Ectodermal cell (in vitro differentiated cells): Measurements from ENCODE around the gene SLC25A33.
A peak's percentile ranks its signal among the peaks of the same experiment; 100 is the strongest.

Experiments used
- H3K27ac ChIP-seq: 2 replicates; pipeline ENCODE4 v1.7.0; 2013; ENCODE audit warnings: mild to moderate bottlenecking, low read depth, low read length; ENCODE audit not compliant: insufficient read depth, poor library complexity, severe bottlenecking
- H3K27me3 ChIP-seq: 2 replicates; pipeline ENCODE4 v1.7.0; 2013; ENCODE audit warnings: mild to moderate bottlenecking, low read length; ENCODE audit not compliant: insufficient read depth, control insufficient read depth, poor library complexity, severe bottlenecking
- H3K36me3 ChIP-seq: one replicate; pipeline ENCODE4 v1.7.0; 2013; ENCODE audit warnings: low read length; ENCODE audit not compliant: control insufficient read depth, insufficient read depth
- H3K4me1 ChIP-seq: one replicate; pipeline ENCODE4 v1.7.0; 2013; ENCODE audit warnings: low read length; ENCODE audit not compliant: control insufficient read depth, insufficient read depth
- H3K4me3 ChIP-seq: 2 replicates; pipeline ENCODE4 v1.7.0; 2013; ENCODE audit warnings: low read depth, low read length, control low read depth; ENCODE audit not compliant: insufficient read depth
- H3K9me3 ChIP-seq: 2 replicates; pipeline ENCODE4 v1.7.0; 2013; ENCODE audit warnings: mild to moderate bottlenecking, low read length, moderate library complexity; ENCODE audit not compliant: control insufficient read depth
- WGBS, 2 experiments: methylation state at CpG; one replicate each; pipeline ENCODE4 v1.1.7; 2013; ENCODE audit warnings: missing lambda C conversion rate in 2 of 2; 5-methylcytosine and 5-hydroxymethylcytosine counted together

Gene SLC25A33

DNA sequence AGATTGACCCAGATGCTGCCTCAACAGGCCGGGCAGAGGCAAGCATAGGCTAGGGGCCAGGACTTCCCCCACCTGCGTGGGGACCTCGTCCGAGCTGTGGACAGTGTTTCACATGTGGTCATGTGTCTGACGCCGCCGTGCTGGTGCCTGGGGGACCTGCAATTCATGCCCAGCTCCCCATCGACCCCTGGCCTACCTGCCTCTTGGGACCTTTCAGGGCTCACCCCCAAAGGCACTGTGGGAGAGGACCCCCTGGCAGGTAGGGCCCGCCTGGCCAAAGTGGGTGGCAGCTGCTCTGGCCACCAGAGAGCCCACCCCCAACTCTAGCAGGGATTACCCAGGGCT, 53.9 kb downstream of the SLC25A33 start:
- Histone ChIP-seq H3K4me3 (peak overlapping the region; percentile 3), H3K4me1 (peaks cover 46% of the 10 kb centered on the region), H3K27ac (peak overlapping the region; percentile 52), H3K9me3 (no peaks in the 10 kb centered on the region), H3K36me3 (peaks cover 4% of the 10 kb centered on the region), H3K27me3 (no peaks in the 10 kb centered on the region)
- 70 to 73% methylated on average over 9 of the region's 9 CpGs for WGBS, 2 experiments

GRCh38 chr1:9593492-9594465, 54.5 kb downstream of the SLC25A33 start:
- H3K4me3 ChIP-seq: no peak overlapping the region
- peaks cover 4% of the 10 kb centered on the region for H3K36me3 ChIP-seq
- WGBS, 2 experiments: 72 to 76% methylated on average over 25 of the region's 25 CpGs
- peaks cover 46% of the 10 kb centered on the region for H3K4me1 ChIP-seq
- H3K27me3 ChIP-seq: no peaks in the 10 kb centered on the region
- H3K9me3 ChIP-seq: no peaks in the 10 kb centered on the region
- peak overlapping the region; percentile 75 for H3K27ac ChIP-seq

DNA sequence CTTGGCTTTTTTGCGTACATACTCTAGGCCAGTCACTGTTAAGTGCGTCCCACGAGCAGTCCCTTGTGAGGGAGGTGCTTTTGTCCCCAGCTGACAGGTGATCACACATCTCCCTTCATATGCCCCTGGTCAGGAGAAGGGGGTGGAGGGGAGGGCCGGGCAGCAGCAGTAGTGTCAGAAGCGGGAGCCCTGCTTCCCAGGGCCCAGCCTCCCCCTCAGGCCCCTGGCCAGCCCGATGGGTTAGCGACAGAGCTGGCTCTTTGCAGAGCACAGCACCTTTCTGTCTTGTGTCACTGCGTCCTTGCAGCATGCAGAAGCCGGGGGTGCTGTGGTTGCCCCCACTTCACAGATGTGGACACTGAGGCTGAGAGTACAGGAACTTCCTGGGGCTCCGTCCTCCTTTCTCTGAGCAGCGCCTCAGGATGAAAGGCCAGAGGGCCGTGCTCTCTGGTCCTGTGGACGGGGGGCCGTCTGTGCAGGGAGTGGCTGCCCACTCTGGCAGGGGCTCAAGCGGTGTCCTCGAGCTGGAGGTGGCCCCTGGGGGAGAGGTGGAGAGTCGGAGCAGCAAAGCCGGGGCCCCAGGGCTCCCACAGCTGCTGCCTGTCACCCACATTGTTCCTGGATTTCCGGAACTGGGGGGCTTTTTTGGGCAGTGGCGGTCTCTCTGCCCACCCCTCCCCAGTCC, 55.3 kb downstream of the SLC25A33 start:
- Histone ChIP-seq H3K27ac (no peak overlapping the region), H3K9me3 (no peaks in the 10 kb centered on the region), H3K4me3 (no peak overlapping the region), H3K36me3 (peaks cover 4% of the 10 kb centered on the region), H3K4me1 (peaks cover 45% of the 10 kb centered on the region), H3K27me3 (no peaks in the 10 kb centered on the region)
- 91 to 92% methylated on average over 20 of the region's 20 CpGs for WGBS, 2 experiments

- H3K4me3 ChIP-seq: no peak overlapping the region
- H3K36me3 ChIP-seq: peaks cover 4% of the 10 kb centered on the region
- H3K27me3 ChIP-seq: no peaks in the 10 kb centered on the region
- WGBS, 2 experiments: 84 to 85% methylated on average over 17 of the region's 17 CpGs
- no peaks in the 10 kb centered on the region for H3K9me3 ChIP-seq
- H3K27ac ChIP-seq: no peak overlapping the region
- peaks cover 37% of the 10 kb centered on the region for H3K4me1 ChIP-seq
These were observed 56.1 kb downstream of the SLC25A33 start for GRCh38 chr1:9595156-9595967.

DNA sequence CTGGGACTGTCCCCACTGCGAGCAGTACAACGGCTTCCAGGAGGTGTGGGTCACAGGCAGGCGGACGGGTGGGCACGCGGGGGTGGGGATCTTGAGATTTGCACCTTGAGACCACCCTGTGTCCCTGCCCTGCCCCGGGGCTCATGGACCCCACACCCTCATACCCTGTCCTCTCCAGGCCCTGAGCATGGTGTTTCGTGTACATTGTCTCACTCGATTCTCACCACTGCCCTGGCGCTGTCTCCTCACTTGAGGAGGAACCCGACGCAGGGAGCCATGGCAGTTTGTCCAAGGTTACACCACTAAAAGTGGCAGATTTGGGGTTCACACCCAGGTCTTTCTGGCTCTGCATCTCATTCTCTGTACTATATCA, 56.7 kb downstream of the SLC25A33 start:
- 94 to 97% methylated on average over 12 of the region's 12 CpGs for WGBS, 2 experiments
- peaks cover 4% of the 10 kb centered on the region for H3K36me3 ChIP-seq
- no peak overlapping the region for H3K4me3 ChIP-seq
- H3K27ac ChIP-seq: no peak overlapping the region
- H3K4me1 ChIP-seq: peaks cover 36% of the 10 kb centered on the region
- no peaks in the 10 kb centered on the region for H3K27me3 ChIP-seq
- H3K9me3 ChIP-seq: no peaks in the 10 kb centered on the region

- H3K36me3 ChIP-seq: peaks cover 4% of the 10 kb centered on the region
- no peaks in the 10 kb centered on the region for H3K27me3 ChIP-seq
- H3K4me3 ChIP-seq: no peak overlapping the region
- no peak overlapping the region for H3K27ac ChIP-seq
- WGBS, 2 experiments: 96% methylated on average over 27 of the region's 27 CpGs
- peaks cover 31% of the 10 kb centered on the region for H3K4me1 ChIP-seq
- H3K9me3 ChIP-seq: no peaks in the 10 kb centered on the region
These were observed 57.3 kb downstream of the SLC25A33 start for GRCh38 chr1:9596415-9597123.

GRCh38 chr1:9597361-9598315, 58.4 kb downstream of the SLC25A33 start:
- Histone ChIP-seq H3K9me3 (no peaks in the 10 kb centered on the region), H3K27me3 (no peaks in the 10 kb centered on the region), H3K27ac (no peak overlapping the region), H3K36me3 (peaks cover 13% of the 10 kb centered on the region), H3K4me3 (no peak overlapping the region), H3K4me1 (peaks cover 24% of the 10 kb centered on the region)
- WGBS, 2 experiments: 92 to 94% methylated on average over 14 of the region's 14 CpGs

- Histone ChIP-seq H3K4me1 (peaks cover 17% of the 10 kb centered on the region), H3K27me3 (no peaks in the 10 kb centered on the region), H3K27ac (no peak overlapping the region), H3K4me3 (no peak overlapping the region), H3K9me3 (no peaks in the 10 kb centered on the region), H3K36me3 (peaks cover 14% of the 10 kb centered on the region)
- WGBS, 2 experiments: 90 to 92% methylated on average over 18 of the region's 18 CpGs
These were observed 59.0 kb downstream of the SLC25A33 start for GRCh38 chr1:9598316-9598700.

- Histone ChIP-seq H3K27me3 (no peaks in the 10 kb centered on the region), H3K4me1 (peaks cover 3% of the 10 kb centered on the region), H3K9me3 (no peaks in the 10 kb centered on the region), H3K36me3 (peaks cover 14% of the 10 kb centered on the region), H3K27ac (no peak overlapping the region), H3K4me3 (no peak overlapping the region)
- WGBS, 2 experiments: 92 to 97% methylated on average over 10 of the region's 10 CpGs
These were observed 60.5 kb downstream of the SLC25A33 start for GRCh38 chr1:9599741-9600140.
